ENCODE measurements around the gene DDX23. TPM values are rescaled to one million over a fixed set of nuclear protein-coding genes. Genes with fewer than 3 reads are reported as not detected.

Gene DDX23
- total RNA-seq, 1 donor from 2014 or later = 67.3 TPM

GRCh38 chr12:48838048-48838447 lies 13.9 kb downstream of the DDX23 start:
- Mint-ChIP-seq H3K36me3 (ENCODE audit: unreplicated experiment) (peaks cover 46% of the 10 kb centered on the region), H3K4me1 (ENCODE audit: unreplicated experiment) (no peaks in the 10 kb centered on the region), H3K4me3 (ENCODE audit: unreplicated experiment) (no peak overlapping the region), H3K27me3 (ENCODE audit: unreplicated experiment) (no peaks in the 10 kb centered on the region), H3K27ac (ENCODE audit: unreplicated experiment) (no peak overlapping the region), H3K9me3 (ENCODE audit: unreplicated experiment) (no peaks in the 10 kb centered on the region)
- DNase-seq (ENCODE audit: extremely low spot score, unreplicated experiment) = no peak
- no peak for TF ChIP-seq CTCF (IDR thresholded peaks at IDR 0.05)

- Mint-ChIP-seq H3K4me3 (ENCODE audit: unreplicated experiment) (no peak overlapping the region), H3K27me3 (ENCODE audit: unreplicated experiment) (no peaks in the 10 kb centered on the region), H3K4me1 (ENCODE audit: unreplicated experiment) (no peaks in the 10 kb centered on the region), H3K27ac (ENCODE audit: unreplicated experiment) (no peak overlapping the region), H3K36me3 (ENCODE audit: unreplicated experiment) (peaks cover 58% of the 10 kb centered on the region), H3K9me3 (ENCODE audit: unreplicated experiment) (no peaks in the 10 kb centered on the region)
- DNase-seq (ENCODE audit: extremely low spot score, unreplicated experiment) = no peak
- no peak for TF ChIP-seq CTCF (IDR thresholded peaks at IDR 0.05)
Measured at GRCh38 chr12:48832321-48833060, 19.5 kb downstream of the DDX23 start.

DNA sequence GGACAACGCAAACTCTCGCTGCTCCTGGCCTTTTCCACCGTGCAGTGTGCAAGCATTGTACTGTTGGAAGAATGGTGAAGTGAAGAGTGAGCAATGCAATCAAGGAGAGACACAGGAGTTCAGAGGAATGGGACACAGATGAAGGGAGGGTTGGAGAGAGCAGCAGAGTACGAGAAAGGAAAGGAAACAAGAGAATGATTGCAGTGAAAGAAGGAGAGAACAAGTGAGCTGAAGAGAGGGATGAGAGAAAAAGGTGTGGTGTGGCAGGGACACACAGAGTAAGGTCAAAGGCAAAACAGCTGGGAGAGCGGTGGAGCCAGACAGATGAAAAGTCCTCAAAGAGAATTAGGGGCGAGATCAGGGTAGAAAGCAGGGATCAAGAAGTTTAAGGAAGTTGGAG lies 20.7 kb downstream of the DDX23 start:
- DNase-seq (ENCODE audit: extremely low spot score, unreplicated experiment) = no peak
- Mint-ChIP-seq H3K27ac (ENCODE audit: unreplicated experiment) (no peak overlapping the region), H3K9me3 (ENCODE audit: unreplicated experiment) (no peaks in the 10 kb centered on the region), H3K4me1 (ENCODE audit: unreplicated experiment) (no peaks in the 10 kb centered on the region), H3K27me3 (ENCODE audit: unreplicated experiment) (no peaks in the 10 kb centered on the region), H3K36me3 (ENCODE audit: unreplicated experiment) (peaks cover 51% of the 10 kb centered on the region), H3K4me3 (ENCODE audit: unreplicated experiment) (no peak overlapping the region)
- TF ChIP-seq CTCF (IDR thresholded peaks at IDR 0.05) = no peak

GRCh38 chr12:48828841-48829575 lies 23.0 kb downstream of the DDX23 start:
- H3K27ac Mint-ChIP-seq (ENCODE audit: unreplicated experiment) = no peak overlapping the region
- H3K4me3 Mint-ChIP-seq (ENCODE audit: unreplicated experiment) = no peak overlapping the region
- peaks cover 54% of the 10 kb centered on the region for H3K36me3 Mint-ChIP-seq (ENCODE audit: unreplicated experiment)
- H3K4me1 Mint-ChIP-seq (ENCODE audit: unreplicated experiment) = no peaks in the 10 kb centered on the region
- no peak for TF ChIP-seq CTCF (IDR thresholded peaks at IDR 0.05)
- H3K27me3 Mint-ChIP-seq (ENCODE audit: unreplicated experiment) = no peaks in the 10 kb centered on the region
- no peak for DNase-seq (ENCODE audit: extremely low spot score, unreplicated experiment)
- no peaks in the 10 kb centered on the region for H3K9me3 Mint-ChIP-seq (ENCODE audit: unreplicated experiment)

GRCh38 chr12:48828293-48828692 lies 23.7 kb downstream of the DDX23 start:
- Mint-ChIP-seq H3K27ac (ENCODE audit: unreplicated experiment) (no peak overlapping the region), H3K4me3 (ENCODE audit: unreplicated experiment) (no peak overlapping the region), H3K36me3 (ENCODE audit: unreplicated experiment) (peaks cover 47% of the 10 kb centered on the region), H3K27me3 (ENCODE audit: unreplicated experiment) (no peaks in the 10 kb centered on the region), H3K4me1 (ENCODE audit: unreplicated experiment) (no peaks in the 10 kb centered on the region), H3K9me3 (ENCODE audit: unreplicated experiment) (no peaks in the 10 kb centered on the region)
- TF ChIP-seq CTCF (IDR thresholded peaks at IDR 0.05) = no peak
- no peak for DNase-seq (ENCODE audit: extremely low spot score, unreplicated experiment)
